NCI-H1105 treated with DMSO at 0.1 percent for 48 hours (cell line): Measurements from ENCODE around the gene NPTX2.
"Not testable (repeated sequence)": the region's sequence is repeated elsewhere in the genome, so short reads cannot be mapped to it uniquely, and the experiment has no call there.

Experiments used
- DNase-seq: peaks from one replicate; lab custom pipeline; 2025; lab: John Stamatoyannopoulos, UW

Gene NPTX2, protein sequence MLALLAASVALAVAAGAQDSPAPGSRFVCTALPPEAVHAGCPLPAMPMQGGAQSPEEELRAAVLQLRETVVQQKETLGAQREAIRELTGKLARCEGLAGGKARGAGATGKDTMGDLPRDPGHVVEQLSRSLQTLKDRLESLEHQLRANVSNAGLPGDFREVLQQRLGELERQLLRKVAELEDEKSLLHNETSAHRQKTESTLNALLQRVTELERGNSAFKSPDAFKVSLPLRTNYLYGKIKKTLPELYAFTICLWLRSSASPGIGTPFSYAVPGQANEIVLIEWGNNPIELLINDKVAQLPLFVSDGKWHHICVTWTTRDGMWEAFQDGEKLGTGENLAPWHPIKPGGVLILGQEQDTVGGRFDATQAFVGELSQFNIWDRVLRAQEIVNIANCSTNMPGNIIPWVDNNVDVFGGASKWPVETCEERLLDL

DNA sequence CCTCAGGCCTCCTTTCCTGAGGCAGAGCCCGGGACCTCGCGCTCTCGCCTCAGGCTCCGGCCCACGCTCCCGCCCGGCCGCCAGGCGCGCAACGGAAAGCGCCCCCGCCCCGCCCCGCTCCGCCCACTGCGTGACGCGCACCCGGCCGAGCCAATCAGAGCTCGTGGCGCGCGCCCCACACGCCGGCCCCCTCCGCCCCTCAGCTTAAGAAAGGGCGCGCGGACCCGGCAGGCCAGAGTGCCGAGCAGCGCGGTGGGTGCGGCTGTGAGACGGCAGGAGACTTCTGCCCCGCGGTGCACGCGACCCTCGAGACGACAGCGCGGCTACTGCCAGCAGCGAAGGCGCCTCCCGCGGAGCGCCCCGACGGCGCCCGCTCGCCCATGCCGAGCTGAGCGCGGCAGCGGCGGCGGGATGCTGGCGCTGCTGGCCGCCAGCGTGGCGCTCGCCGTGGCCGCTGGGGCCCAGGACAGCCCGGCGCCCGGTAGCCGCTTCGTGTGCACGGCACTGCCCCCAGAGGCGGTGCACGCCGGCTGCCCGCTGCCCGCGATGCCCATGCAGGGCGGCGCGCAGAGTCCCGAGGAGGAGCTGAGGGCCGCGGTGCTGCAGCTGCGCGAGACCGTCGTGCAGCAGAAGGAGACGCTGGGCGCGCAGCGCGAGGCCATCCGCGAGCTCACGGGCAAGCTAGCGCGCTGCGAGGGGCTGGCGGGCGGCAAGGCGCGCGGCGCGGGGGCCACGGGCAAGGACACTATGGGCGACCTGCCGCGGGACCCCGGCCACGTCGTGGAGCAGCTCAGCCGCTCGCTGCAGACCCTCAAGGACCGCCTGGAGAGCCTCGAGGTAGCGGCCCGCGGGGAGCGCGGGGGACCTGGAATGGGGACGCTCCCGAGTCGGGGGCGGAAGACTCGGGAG lies at the start of gene NPTX2:
NPTX2 (plus strand) TSS at position 235 of the 909 bp plus-strand sequence; CDS start at position 412, 177 bp downstream.
- DNase-seq, result peak; percentile 76

DNA sequence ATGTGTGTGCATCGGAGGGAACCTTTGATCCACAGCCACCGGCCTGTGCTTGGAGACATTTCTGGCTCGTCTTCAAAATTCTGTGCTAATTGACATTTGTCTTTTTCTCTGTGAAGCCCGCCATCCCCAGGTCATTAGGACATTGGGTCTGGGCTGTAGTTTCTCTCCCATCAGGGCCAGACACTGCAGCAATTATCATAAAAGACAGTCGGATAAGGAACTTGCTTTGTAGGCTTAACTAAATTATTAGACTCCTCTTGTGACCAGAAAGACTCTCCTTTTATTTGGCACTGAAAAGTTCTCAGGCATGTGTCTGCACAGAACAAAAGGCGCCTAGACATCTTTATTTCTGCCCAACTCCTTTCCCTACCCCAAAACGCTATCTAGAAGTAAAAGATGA lies 49.1 kb upstream of the NPTX2 start:
- DNase-seq, result no peak

DNA sequence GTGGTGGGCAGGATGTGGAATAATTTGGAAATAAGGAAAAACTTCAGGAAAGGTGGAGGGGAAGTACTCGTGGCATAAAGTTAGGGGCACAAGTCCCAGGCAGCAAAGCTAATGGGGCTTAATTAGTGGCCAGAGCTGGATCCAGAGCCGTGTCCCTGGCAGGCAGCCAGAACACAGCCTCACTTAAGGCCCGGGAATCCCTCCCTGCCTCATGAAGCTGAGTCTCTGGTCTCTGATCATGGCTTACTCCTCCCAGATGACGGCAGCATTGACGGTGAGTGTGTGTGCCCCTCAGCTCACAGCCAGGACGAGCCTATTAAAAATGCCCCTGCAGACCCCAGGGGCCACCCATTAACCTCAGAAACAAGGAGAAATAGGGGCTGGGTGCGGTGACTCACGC lies 48.2 kb upstream of the NPTX2 start:
- peak; percentile 14 for DNase-seq

DNA sequence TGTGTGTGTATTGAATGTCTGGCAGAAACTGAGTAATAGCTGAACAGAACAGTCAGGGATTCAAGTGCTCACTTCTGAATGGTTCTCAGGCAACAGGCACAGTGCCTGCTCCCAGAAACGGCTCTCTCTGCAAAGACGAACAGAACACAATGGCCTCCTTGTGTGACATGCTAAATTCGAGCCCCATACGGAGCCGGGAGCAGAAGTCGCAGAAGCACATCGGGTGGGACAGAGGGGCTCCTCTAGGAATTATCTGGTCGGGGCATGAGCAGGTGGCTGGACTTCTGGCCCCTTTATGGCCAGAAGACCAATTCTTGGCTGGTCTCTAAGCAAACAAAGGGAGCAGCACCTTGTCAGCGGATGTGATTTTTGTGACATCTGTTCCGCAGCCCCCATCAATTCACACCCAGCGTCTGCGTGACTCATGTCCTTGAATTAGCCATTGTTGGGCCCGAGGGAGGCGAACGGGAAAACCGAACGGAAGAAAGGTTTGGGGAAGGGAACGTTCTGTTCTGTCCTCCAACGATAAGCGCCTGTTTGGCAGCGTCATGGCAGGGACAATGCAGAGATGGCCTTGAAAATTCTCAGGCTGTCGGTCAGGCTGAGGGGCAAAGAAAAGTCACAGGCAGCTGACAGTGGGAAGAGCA lies 47.3 kb upstream of the NPTX2 start:
- DNase-seq, result no peak

DNA sequence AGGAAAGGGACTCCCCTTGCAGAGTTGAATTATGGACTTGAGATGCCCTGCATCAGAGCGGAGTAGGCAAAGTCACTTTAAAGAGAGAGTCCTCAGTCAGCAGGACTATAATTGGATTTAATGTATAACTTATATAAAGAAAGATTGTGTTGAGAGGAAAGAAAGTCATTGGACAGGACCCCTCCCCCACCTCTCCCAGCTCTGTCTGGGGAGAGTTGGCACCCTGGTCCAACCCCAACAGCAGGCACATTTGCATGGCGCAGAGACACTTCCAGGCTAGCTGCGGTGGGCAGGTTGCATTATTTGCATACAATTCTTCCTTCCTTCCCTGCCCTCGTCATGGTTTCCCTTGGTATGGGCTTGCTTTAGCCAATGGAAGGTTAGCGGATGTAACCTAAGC lies 46.1 kb upstream of the NPTX2 start:
- DNase-seq, result no peak

DNA sequence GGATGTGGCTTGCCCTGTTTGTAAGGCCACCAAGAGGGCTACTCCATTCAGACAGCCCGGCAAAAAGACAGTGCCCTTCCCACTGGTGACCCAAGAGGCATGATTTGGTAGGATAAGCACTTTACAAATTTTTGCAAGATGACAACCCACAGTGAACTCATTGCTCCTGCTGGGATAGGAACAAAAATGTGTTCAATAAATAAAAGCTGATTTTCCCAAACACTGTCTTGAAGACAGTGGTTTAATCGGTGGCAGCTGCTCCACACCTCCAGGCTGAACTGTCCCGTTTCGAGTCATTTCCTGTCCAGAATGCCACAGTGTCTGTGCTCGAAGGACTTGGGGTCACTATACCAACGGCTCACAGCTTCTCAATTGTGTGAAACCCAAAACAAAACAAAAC lies 45.1 kb upstream of the NPTX2 start:
- DNase-seq, result no peak

DNA sequence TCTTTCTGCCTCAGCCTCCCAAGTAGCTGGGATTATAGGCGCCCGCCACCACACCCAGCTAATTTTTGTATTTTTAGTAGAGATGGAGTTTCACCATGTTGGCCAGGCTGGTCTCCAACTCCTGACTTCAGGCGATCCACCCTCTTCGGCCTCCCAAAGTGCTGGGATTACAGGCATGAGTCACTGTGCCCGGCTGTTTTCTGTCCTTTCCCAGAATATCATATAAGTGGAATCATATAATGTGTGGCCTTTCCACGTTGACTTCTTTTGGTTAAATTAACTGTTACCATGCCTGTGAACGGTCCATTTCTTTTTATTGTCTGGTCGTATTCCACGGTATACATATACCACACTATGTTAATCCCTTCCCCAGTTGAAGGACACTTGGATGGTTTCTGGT lies 44.4 kb upstream of the NPTX2 start:
- DNase-seq, result not testable (repeated sequence)

DNA sequence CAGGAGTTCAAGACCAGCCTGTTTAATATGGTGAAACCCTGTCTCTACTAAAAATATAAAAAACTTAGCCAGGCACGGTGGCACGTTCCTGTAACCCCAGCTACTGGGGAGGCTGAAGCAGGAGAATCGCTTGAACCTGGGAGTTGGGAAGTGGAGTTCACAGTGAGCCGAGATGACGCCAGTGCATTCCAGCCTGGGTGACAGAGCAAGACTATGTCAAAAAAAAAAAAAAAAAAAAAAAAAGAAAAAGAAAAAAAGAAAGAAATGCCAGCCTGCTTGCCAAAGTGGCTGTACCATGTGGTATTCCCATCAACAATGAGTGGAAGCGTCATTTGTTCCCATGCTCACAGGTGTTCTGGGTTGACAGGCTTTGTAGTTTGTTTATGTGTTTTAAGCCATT lies 43.3 kb upstream of the NPTX2 start:
- DNase-seq, result no peak

DNA sequence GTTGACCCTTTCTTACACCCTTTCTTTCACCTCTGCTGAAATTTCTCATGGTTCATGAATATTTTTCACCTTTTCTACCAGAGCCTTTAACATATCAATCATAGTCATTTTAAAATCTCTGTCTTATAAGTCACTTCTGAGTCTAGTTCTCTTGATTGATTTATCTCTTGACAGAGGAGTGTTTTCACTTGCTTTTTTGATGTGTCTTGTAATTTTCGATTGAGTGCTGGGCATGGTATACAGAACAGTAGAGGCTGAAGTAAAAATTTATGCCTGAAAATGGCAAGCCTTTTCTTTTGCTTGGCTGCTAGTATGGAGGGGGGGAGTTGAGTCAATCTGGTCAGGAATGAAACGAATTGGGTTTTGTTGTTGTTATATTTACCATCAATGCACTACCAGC lies 41.2 kb upstream of the NPTX2 start:
- no peak for DNase-seq

DNA sequence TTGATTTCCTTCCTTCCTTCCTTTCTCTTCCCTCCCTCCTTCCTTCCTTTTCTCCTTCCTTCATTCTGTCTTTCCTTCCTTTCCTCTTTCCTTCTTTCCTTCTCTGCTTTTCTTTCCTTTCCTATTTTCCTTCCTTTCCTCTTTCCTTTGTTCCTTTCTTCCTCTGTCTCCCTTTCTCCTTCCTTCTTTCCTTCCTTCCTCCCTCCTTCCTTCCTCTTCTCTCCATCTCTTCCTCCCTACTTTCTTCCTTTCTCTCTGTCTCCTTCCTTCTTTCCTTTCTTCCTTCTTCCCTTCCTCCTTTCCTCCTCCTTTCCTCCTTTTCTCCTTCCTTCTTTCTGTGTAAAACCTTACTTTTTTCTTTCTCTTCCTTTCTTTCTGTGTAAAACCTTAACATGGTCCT lies 32.3 kb upstream of the NPTX2 start:
- DNase-seq, result no peak

DNA sequence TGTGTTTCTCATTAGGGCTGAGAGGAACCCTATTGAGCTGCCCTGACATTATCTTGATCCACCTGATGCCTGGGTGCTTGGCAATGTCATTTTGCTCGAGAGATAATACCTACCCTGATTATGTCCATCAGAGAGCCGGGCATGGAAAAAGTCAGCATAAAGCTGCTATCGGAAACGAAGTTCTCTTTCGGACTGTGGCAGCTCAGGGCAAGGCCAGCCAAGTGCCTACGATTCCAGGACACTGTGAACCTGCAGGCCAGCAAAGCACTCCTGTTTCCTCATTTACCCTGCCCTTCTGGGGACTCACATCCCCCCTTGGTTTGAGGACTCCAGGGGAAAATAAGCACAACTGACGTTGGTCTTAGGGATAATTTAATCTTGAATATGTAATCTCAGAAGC lies 25.2 kb upstream of the NPTX2 start:
- DNase-seq, result no peak

DNA sequence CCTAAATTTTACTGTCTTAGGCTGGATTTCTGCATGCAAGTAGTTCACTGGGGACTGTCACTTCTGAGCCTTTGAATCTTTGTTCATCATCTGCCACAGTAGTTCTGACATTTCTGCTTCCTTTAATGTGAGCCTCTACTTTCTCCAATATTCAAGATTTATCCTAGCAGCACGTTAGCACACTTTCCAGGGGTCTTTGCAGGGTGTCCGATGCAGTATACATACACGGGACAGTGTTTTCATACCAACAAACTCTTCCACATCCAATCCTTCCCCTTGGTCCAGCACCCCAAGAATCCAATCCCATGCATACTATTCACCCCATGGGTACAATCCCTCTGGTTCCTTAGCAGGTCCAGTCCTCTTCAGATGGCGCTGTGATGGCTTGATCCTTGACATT lies 22.7 kb upstream of the NPTX2 start:
- DNase-seq, result no peak

DNA sequence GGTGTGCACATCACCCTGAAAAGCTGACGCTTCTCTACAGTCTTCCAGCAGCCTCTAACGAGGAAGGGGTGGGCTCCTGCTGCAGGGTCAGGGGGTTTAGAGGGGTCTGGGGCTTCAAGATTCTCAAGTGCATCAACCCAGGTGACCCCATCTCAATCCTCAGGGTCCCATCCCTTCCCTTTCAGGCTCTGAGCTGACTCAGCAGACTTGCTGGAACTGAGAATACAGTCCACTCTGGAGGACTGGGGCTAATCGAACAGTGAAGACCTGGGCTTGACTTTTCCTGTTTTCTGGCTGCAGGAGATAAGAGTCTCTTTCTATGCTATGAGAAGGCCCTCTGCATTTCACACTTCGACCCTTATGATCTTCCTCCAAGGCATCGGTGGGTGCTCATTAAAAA lies 22.3 kb upstream of the NPTX2 start:
- no peak for DNase-seq

DNA sequence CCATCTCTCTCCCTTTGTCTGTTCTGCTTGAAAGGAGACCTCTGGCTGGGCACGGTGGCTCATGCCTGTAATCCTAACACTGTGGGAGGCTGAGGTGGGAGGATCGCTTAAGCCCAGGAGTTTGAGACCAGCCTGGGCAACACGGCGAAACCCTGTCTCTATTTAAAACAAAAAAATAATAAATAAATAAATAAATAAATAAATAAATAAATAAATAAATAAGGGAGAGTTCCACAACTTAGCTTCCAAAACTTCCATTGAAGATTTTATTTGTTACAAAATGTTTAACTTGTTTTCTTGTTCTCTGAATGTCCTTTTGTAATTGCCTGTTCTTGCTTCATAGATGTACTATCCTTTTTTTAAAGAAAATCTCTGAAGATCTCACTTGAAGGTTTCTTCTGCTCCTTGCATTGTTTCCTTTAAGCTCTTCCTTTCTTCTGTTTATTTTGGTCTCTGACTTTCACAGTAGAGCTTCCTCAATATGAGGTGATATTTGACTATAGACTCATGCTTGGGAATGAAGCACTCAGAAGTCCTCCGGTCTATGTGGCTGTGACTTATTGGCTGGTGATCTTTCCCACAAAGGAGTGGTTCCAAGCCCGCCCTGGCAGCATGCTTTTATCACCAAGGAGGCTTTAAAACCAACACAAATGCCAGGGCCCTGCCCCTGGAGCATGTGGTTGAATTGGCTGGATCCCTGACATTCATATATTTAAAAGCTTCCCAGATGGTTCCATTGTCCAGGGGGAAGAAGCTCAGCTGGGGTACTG lies 18.1 kb upstream of the NPTX2 start:
- peak; percentile 2 for DNase-seq

DNA sequence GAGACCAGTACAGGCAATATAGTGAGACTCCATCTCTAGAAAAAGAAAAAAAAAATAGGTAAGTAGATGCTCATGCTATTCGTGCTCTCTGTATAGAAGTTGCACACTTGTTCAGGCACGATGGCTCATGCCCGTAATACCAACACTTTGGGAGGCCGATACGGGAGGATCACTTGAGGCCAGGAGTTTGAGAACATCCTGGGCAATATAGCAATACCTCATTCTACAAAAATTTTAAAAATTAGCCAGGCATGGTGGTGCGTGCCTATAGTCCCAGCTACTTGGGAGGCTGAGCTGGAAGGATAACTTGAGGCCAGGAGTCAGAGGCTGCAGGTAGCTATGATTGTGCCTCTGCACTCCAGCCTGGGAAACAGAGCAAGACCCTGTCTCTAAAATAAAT lies 17.2 kb upstream of the NPTX2 start:
- no peak for DNase-seq

DNA sequence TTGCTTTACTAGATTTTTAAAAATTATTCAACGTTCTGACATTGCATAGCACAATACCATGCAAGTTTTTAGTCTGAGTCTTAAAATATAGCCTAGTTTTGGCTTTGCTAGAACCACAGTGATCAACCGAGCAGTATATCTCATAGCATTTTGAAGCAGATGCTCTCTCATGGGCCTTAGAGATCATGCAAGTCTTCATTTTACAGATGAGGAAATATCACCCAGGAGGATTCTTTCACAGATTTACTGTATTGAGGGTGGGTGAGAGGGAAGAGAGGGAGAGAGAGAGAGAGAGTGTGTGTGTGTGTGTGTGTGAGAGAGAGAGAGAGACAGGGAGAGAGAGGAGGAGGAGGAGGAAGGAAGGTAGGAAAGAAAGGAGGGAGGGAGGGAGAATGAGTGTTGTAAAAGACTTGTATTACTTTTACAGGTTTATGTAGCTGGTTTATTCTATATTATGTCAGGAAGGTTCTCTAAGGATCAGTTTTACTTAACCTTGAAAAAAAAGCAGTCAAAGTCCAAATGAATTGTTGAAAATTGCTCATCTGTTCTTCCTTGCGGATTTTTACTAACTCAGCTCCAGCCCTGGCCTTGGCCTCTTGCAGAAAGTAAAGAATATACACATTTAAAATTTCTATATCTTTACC lies 14.2 kb upstream of the NPTX2 start:
- no peak for DNase-seq

DNA sequence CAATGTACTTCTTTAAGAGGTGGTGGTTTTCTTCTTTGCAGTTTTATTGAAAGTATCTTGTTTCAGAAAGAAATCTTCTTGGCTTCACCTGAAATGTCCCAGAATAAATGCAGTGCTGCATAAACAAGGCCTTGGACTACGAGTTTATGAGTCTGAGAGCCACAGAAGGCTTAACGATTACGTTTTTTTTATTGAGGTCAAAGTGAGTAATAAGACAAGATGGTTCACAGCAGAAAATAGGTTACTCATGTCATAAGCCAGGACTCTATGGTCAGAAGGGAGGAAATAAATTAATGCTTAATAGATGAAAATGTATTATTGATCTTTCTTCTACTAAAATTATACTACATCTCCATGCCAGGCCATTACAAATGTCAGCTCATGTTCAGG lies 13.7 kb upstream of the NPTX2 start:
- no peak for DNase-seq

DNA sequence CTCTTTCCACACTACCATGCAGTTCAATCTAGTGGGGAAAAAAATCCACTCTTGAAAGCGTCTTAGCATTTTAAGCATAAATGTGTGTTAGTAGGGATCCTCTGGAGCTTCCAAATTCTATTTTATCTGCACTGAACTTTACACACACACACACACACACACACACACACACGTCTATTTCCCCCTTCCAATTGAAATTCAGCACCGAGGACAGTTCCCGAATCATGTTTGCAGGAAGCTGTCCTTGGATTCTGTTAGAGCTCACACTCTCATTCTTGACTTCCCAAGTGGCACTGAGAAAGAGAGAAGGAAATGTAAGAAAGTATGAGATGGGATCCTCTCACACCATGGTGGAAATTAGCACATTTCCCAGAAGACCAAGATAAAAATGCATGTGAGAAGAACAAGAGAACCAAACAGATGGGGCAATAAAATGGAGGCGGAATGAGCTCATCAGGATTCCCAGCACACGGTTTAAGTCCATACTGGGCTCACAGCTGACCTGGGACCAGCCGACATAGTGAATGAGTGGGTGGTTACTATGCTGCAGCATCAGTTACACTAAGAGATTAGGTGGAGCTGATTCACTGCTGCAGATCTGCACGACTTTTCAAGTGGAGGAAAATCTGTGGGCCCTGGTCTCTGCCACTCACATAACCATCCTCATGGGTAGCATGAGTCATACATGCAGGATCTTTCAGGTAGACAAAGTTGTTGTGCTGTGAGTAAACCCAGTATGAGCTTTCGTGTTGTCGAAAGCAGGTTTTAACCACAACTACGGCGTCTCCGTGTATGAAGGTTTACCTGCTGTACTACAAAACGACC lies 3.3 kb upstream of the NPTX2 start:
- no peak for DNase-seq

DNA sequence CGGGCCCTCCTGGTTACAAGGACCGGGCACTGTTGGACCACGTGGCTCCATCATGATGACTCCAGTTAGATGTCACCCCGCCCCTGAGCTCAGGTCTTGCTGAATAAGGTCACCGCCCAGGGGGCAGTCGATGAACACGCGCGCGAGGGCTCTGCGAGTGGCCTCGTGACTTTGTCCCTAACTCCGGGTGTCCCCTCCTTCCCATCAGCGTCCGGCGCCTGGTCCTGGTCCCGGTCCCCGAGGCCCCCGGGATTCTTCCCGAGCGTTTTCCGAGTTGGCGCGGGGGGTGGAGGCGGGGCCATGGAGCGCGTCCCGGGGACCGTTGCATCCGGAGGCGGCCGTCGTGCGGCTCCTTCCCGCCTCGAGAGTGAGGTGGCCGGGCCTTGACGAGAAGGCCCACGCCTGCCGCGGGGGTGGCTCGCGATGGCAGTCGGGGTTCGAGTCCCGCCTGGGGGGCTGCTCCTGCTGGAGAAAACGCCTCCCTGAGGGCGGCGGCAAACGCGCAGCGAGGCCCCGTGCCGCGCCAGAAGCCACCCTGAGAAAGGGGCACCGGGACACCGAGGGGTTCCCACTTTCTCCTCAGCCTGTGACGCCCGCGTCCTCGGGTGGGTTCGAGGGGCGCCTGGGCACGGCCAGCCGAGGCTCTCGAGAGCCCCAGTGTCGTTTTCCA lies 569 bp upstream of the NPTX2 start:
- DNase-seq, result no peak

DNA sequence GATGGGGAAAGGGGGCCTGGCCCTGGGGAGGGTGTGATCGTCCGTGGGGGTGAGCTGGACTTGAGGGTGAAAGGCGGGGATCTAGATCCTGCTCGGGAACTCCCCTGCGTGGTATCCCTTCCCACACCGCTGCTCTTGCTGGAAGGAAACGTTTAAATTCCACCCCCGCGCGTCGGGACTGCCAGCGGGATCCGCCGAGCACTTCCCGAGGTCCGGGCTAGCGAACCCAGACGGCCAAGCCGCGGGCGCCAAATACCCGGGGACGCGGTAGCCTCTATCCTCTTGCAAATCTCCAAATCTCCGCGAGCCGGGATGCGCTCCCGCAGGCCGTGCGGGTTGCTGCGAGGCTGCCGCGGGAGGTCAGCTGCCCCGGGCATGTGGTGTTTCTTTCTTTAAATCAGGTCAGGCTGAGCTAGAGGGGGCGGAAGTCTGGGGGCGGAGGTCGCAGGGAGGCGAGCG lies 904 bp downstream of the NPTX2 start:
- DNase-seq, result peak; percentile 10
